Testis (tissue), 2 donors: Measurements from ENCODE around the gene CLEC5A.

ENCODE experiments used
- CTCF ChIP-seq, 3 experiments: fragments of 450-650 bp in 2 of 3; fragments of 200-600 bp in 1 of 3; sonication (generic) in 1 of 3; IDR thresholded peaks; one replicate each; pipeline ENCODE4 v1.5.1; 2016 to 2019; ENCODE audit warnings: antibody characterized with exemption in 3 of 3, mild to moderate bottlenecking in 2 of 3, moderate library complexity in 1 of 3
- POLR2A ChIP-seq: fragments of 450-650 bp; IDR thresholded peaks from one replicate; pipeline ENCODE4 v1.6.1; 2017; ENCODE audit warnings: antibody characterized with exemption, mild to moderate bottlenecking, moderate library complexity

GRCh38 chr7:141941075-141941474 is 5.7 kb downstream of the CLEC5A start:
- TF ChIP-seq CTCF (IDR thresholded peaks at IDR 0.05) (no peak), POLR2A (no peak)
